GM18507 (cell line): ENCODE data around the gene CAPN11.
"Not testable (repeated sequence)": the region's sequence is repeated elsewhere in the genome, so short reads cannot be mapped to it uniquely, and the experiment has no call there.

Experiments
- DNase-seq: peaks from one replicate; pipeline ENCODE4 v3.0.0; 2011; ENCODE audit warnings: low read depth; ENCODE audit not compliant: insufficient read length; ENCODE audit errors: extremely low spot score
- FAIRE-seq: peaks from 2 replicates; lab custom pipeline; 2011; peaks lifted over from hg19 to GRCh38; lab: Jason Lieb, UNC

The CAPN11 gene

DNA sequence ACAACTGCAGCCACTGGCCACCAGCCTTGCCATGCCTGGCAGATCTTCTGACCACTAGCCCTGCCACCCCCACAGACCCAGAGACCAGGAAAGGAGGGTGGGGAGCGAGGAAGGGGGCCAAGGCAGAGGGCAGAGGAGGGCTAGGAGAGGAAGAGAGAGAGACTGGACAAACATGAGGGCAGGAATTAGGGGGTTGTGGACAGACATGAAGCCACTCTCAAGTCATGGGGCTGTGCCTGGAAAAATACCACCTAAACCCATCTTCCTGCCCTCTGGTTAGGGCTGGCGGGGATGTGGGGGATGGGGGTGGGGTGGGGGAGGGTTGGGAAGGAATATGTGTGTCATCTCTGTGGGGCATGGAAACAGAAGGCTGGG, 63.3 kb downstream of the CAPN11 start:
- DNase-seq (no peak), FAIRE-seq (no peak)

DNA sequence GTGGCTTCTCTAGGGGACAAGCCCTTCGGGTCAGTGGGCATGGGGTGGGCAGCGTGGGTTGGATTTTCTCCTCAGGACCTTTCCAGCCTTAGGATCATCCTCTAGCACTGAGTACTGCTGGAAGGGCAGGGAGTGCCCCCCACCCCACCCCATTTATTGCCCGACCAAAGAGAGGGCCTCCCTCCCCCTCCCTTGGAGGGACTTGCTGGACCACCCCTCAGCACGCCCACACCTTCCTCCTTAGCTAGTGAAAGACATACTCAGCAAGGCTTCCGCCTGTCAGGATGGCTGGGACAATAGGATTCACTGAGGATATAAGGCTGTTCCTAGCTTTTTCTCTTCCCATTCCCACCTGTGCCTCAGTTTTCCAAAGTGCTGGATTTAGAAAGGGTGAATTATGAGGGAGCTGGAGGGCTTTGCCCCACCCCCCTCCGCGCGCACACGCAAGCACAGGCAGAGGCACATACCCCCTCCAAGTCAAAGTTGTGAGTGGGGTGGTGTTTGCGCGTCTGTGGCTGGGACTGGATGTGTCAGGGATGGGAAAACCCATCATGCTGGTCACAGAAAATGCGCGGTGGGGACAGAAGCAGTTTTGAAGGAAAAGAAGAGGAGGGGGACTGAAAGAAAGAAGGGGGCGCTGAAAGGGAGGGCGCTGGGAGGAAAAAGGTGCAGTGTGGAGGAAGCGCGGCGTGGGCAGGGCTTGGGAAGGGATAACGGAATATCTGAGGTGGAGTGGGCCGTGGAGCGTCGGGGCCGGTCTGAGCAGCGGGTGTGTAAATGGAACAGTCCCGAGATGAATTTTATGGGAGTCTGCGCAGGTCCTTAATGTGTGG, 64.1 kb downstream of the CAPN11 start:
- DNase-seq, result no peak
- FAIRE-seq, result no peak

DNA sequence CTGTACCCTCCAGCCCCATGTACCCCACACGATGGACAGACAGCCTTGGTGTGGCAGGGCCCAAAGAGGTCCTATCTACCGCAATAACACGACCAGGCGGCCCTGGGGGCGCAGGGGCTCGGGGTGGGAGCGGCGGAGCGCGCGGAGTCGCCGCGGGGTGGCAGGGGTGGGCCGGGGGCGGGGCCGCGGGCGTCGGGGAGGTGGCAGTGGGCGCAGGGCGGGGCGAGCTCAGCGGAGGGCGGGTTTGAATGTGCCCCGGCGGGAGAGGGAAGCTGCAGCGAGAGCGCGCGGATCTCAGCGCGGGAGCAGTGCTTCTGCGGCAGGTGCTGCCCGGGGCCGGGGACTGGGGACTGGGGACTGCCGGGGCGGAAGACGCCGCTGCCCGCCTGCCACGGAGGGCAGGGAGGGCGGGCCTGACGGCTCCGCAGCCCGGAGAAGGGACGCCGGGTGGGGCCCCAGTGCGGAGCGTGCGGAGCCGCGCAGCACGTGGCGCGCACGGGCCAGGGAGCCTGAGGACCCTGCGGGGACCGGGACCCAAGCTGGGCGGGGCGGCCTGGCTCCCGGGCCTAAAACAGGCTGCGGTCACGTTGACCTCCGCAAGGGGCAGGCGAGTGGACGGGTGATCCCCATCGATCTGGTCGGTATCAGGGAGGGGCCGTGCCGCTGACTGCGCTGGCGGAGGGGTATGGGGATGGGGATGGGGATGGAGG, 64.9 kb downstream of the CAPN11 start, which contains the start of gene SLC29A1:
Gene SLC29A1 (plus strand): TSS at position 277 of the 710 bp plus-strand sequence. CDS start 3,719 bp downstream, outside the sequence.
- FAIRE-seq, result no peak
- DNase-seq, result peak; percentile 86

DNA sequence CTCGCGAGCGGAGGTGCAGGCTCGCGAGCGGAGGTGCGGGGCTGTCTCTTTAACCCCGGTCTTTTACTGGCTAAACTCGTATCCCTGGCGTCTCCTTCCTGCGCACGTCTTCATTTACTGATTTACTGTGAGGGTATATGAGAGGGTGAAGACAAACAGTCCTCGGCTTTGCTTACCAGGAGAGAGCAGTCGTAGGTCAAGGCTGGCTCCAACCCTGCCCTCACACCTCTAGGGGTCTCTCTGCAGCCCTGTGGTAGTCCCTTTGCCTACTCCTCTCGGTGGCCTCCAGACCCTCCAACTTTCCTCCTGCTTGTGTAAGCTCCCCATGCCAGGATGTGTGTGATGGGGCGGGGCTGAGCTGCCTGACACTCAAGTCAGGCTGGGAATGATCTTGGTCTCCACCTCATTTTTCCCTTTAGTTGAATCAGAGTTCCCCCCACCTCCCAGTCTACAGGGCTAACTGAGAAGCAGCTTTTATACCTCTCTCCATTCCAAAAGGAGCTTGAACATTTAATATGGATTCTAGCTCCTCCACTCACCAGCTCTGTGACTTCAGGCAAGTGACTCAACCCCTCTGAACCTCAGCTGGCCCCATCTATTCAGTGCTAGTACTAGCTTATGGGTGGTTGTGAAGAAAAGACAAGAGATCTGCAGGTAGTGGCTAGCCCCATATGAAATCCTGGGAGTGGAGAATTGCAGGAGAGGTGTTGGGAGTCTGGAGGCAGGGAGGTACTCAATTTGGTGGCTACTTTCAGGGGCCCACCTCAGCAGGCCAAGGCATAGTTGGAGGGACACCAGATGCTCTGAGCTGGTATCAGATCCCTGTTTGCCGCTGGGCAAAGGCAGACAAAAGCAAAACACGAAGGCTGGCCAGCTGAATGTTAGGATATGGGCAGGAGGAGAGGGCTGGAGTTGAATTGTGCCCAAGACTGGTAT, 65.7 kb downstream of the CAPN11 start:
- FAIRE-seq, result peak; percentile 42
- no peak for DNase-seq

DNA sequence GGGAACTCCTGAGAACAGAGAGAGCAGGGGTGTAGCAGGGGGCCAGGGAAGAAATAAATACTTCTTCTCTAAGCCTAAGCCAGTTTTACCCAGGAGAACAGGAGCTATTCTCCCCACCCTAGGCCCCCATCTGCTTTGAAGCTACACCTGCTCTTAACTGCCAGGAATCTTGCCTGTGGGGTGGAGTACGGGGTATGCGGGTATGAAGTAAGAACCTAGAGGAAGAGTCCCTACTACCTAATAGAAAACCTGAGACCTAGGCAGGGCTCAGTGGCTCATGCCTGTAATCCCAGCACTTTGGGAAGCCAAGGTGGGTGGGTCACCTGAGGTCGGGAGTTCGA, 66.3 kb downstream of the CAPN11 start:
- no peak for FAIRE-seq
- DNase-seq, result no peak

DNA sequence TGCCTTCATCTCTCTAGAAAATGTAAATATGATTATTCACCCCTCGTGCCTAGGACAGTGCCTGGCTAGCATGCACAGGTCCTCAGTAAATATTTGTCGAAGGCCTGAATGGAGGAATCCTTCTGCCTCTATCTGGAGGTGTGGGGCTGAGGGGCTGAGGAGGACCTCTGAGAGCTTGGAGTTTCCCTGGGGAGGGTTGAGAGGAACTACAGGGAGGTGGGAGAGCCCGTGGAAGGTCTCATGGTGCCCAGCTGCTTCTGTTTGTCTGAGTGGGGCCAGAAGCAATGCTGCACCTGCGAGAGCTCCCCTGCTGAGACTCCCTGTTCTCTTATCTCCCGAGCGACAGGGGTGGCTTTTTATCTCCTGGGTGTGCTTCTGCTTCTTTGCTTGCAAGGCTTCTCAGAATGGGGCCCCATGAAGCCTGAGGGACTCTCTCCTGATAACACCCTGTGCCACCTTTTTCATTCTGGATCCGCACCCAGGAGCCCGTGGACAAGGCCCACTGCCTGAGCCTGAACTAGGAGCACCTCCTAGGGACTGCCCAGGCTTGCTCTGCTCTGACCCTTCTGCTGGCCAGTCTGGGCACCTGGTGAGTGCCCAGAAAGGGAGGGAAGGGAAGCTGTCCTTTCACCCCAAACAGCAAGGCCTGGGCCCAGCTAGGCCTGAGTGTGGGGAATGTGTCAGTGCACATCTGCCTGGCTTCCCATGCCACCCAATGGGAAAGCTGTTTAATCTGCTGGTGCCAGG, 67.1 kb downstream of the CAPN11 start:
- no peak for DNase-seq

DNA sequence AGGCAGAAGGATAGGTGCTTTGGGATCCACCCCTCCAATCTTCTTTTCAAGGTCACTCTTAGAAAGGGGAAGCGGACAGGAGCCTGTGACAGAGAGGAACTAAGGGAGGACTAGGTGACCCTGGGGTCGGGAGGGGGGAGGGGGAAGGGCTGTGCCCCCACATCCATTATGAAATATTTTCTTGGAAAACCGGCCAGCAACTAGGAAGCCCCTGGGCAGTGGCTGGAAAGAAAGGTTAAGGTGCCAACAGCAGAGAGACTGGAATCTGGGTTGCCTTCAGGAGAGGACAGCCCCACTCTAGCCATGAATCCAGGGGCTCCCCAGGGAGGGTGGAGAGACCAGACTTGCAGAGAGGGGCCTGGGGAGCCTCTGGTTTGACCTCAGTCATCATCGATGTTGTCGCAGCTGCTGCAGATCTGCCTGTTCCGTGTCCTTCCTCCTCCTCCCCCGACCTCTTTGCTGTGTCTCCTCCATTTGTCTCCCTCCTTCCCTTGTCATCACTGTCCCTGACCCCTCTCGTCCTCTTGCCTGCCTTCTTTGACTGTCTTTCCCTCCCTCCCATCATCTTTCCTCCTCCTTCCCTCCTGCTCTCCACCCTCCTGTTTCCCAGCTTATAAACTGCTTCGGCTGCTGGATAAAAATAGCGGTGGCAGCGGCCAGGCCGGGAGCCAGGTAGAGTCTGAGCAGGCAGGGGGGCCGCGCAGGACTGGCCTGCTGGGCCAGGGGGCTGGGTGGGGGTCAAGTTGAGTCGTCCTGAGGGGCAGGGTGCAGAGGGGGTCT, 67.9 kb downstream of the CAPN11 start:
- DNase-seq (no peak), FAIRE-seq (no peak)

More for the DNA sequence above, 67.1 kb downstream of the CAPN11 start:
- FAIRE-seq, result no peak

DNA sequence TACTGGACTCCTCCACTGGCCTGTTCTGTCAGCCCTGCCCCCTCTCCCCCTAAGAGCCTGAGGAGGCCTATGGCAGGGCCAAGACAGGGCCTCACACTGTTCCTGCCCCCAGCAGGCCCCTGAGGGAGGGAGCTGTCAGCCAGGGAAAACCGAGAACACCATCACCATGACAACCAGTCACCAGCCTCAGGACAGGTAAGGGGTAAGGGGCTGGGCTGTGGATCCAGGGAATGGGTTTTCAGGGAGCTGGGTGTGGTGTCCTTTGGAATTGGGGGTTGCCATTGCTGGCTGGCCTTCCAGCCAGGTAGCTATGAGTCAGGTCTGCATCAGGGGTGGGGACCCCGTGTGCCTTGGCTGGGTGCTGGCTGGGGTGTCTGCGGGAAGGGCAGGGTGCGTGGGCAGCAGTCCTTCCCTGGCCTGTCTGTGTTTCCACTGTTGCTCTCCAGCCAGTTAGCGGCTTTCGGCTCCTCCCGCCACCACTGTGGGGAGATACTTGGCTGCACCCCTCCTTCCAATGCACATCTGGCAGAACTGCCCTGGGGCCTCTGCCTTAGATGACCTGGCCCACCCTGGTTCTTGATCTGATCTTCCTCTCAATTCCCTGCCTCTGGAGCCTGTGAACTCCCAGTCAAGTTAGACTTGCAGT, 68.7 kb downstream of the CAPN11 start:
- DNase-seq (no peak), FAIRE-seq (no peak)

DNA sequence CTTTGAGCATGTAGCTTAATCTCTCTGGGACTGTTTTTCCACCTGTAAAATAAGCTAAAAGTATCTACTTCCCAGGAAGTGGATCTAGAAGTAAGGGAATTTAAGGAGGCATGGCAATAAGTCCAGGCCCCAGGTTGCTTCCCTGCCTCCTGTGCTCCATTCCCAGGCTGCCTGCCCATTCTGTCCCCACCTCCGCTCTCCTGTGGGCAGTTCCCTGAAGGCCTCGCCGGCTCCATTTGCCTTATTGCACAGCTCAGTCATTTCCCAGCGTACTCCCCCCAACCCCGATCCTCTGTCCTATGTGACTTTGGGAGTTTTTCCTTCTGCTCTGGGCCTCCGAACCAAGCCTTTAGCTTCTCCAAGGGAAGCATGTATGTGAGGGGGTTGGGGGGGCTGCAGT, 69.4 kb downstream of the CAPN11 start:
- DNase-seq (no peak), FAIRE-seq (no peak)

DNA sequence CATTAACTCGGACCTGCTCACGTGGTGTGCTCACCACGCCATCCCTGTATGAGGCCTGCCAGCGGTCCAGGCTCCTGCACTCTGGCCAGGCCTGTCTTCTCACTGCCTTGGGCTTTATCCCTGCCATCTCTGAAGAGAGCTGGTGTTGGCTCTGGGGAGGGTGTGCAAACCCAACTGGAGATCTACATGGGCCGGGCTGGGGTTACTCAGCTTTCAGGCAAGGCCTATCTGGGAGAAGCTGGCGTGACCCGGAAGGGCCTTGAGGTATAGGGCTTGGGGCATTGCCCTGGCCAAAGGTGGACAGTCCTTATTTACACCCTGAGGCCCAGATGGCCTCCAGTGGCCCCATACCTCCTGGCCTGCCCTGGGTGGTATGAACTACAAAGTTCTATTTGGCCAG, 69.8 kb downstream of the CAPN11 start:
- FAIRE-seq, result no peak
- DNase-seq, result no peak

DNA sequence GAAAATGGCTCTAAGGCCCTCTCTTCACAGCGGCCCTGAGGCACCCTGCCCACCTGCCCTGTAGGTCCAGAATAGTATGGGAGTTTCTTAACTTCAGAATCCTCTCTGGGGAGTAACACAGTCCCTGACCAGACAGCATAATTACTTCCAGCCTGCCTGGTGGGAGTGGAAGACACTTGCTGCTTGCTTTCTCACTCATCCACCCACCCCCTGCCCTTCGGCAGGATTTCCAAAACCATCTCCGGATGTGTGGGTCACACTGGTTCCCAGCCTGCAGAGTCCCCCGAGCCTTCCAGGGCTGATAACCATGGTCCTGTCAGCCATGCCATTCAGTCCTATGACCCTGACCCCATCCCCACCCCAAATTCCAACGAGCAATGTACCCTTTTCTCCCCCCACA, 70.2 kb downstream of the CAPN11 start:
- no peak for FAIRE-seq
- no peak for DNase-seq

DNA sequence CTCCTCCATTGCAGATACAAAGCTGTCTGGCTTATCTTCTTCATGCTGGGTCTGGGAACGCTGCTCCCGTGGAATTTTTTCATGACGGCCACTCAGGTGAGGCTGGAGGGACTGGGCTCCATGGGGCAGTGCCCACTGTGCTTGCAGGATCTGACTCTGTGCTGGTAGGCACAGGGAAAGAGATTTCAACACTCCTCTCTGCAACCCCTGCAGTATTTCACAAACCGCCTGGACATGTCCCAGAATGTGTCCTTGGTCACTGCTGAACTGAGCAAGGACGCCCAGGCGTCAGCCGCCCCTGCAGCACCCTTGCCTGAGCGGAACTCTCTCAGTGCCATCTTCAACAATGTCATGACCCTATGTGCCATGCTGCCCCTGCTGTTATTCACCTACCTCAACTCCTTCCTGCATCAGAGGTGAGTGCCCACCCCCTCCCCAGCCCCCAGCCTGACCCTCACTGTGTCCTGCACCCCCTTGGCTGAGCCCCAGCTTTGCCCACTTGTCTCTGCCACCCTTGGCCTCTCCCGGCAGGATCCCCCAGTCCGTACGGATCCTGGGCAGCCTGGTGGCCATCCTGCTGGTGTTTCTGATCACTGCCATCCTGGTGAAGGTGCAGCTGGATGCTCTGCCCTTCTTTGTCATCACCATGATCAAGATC, 70.9 kb downstream of the CAPN11 start:
- FAIRE-seq (no peak), DNase-seq (no peak)

DNA sequence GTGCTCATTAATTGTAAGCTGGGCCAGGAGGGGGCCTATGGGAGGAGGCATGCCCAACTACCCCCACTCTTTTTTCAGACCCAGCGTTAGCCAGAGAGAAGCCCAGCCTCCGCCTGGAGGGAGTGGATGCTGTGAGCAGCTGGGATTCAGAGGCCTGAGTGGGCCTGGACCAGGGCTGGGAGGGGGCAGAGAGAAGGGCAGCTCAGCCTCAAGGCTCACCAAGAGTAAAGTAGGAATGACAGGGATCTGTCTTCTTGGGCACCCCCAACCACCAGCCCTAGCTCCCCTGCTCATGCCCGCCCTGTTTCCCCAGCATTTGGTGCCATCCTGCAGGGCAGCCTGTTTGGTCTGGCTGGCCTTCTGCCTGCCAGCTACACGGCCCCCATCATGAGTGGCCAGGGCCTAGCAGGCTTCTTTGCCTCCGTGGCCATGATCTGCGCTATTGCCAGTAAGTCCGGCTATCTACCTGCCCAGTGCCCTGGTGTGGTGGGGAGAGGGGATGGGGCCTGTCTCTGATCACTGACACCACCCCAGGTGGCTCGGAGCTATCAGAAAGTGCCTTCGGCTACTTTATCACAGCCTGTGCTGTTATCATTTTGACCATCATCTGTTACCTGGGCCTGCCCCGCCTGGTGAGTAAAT, 71.5 kb downstream of the CAPN11 start:
- DNase-seq (no peak), FAIRE-seq (no peak)

DNA sequence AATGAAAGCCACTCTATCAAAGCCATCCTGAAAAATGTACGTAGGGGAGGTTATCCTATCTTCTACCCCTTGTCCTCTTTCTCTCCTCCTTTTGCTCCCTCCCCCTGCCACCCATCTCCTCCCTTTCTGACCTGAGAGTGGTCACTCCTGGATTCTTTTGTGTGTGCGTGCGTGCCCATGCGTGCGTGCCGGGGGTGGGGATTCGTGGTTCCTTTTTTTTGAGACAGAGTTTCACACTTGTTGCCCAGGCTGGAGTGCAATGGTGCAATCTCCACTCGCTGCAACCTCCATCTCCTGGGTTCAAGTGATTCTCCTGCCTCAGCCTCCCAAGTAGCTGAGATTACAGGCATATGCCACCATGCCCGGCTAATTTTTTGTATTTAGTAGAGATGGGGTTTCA, 72.8 kb downstream of the CAPN11 start:
- not testable (repeated sequence) for DNase-seq, FAIRE-seq

DNA sequence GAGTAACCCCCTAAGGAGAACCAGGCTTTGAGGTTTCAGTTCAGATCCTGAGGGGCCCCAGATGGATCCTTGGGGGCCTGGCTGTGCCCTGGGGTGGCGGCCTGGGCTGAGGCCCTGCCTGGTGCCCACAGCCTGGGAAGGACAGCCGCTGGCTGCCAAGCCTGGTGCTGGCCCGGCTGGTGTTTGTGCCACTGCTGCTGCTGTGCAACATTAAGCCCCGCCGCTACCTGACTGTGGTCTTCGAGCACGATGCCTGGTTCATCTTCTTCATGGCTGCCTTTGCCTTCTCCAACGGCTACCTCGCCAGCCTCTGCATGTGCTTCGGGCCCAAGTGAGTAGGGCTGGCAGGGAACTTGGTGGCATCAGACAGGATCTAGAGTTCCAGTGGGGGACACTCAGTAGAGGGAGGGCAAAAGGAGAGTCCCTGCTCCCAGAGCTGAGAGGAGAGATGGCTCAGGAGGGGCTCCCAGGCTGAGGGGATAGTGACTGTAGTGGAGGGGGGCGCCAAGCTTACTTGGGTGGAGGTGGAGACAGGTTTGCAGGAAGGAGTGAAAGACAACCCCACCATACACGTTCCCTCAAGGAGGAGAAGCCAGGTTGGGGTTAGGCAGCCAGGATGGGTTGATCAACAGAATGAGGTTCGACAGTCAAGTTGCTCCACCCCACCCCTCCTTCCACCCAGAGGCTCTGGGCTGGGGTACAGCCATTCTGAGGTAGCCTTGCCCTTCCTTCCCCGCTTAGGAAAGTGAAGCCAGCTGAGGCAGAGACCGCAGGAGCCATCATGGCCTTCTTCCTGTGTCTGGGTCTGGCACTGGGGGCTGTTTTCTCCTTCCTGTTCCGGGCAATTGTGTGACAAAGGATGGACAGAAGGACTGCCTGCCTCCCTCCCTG, 74.3 kb downstream of the CAPN11 start:
- DNase-seq (no peak), FAIRE-seq (no peak)

DNA sequence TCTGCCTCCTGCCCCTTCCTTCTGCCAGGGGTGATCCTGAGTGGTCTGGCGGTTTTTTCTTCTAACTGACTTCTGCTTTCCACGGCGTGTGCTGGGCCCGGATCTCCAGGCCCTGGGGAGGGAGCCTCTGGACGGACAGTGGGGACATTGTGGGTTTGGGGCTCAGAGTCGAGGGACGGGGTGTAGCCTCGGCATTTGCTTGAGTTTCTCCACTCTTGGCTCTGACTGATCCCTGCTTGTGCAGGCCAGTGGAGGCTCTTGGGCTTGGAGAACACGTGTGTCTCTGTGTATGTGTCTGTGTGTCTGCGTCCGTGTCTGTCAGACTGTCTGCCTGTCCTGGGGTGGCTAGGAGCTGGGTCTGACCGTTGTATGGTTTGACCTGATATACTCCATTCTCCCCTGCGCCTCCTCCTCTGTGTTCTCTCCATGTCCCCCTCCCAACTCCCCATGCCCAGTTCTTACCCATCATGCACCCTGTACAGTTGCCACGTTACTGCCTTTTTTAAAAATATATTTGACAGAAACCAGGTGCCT, 75.0 kb downstream of the CAPN11 start:
- DNase-seq (no peak), FAIRE-seq (no peak)
